ENCODE measurements around the gene LALBA.
"Not testable (repeated sequence)": the region's sequence is repeated elsewhere in the genome, so short reads cannot be mapped to it uniquely, and the experiment has no call there.

LALBA gene

GRCh38 chr12:48569946-48570345 is at the start of gene LALBA:
Gene LALBA, minus strand, starts transcription at chr12:48570046. Its CDS starts 26 bp downstream, at chr12:48570020.
- DNase-seq = no peak

GRCh38 chr12:48618541-48618940 is 48.7 kb upstream of the LALBA start:
- DNase-seq = peak; percentile 75

- DNase-seq = no peak
These were observed 45.8 kb upstream of the LALBA start for GRCh38 chr12:48615681-48616080.

GRCh38 chr12:48613321-48613720 is 43.5 kb upstream of the LALBA start:
- DNase-seq = no peak

- DNase-seq = no peak
These were observed 32.5 kb upstream of the LALBA start for GRCh38 chr12:48602192-48602989.

- DNase-seq = no peak
These were observed 31.3 kb upstream of the LALBA start for GRCh38 chr12:48601013-48601756.

GRCh38 chr12:48600552-48600951 is 30.7 kb upstream of the LALBA start:
- DNase-seq = no peak

- no peak for DNase-seq
These were observed 22.8 kb upstream of the LALBA start for GRCh38 chr12:48592591-48593086.

GRCh38 chr12:48586361-48586760 is 16.5 kb upstream of the LALBA start:
- DNase-seq = no peak

GRCh38 chr12:48583728-48584127 is 13.9 kb upstream of the LALBA start:
- no peak for DNase-seq

- DNase-seq = no peak
These were observed 11.0 kb upstream of the LALBA start for GRCh38 chr12:48580831-48581230.

- DNase-seq = no peak
These were observed 2.5 kb upstream of the LALBA start for GRCh38 chr12:48572326-48572725.

- no peak for DNase-seq
These were observed 2.1 kb downstream of the LALBA start for GRCh38 chr12:48567731-48568130.

- no peak for DNase-seq
These were observed 11.9 kb downstream of the LALBA start for GRCh38 chr12:48557919-48558318.

GRCh38 chr12:48556631-48557030 is 13.2 kb downstream of the LALBA start:
- DNase-seq = no peak

- not testable (repeated sequence) for DNase-seq
These were observed 16.0 kb downstream of the LALBA start for GRCh38 chr12:48553666-48554343.

GRCh38 chr12:48551636-48552035 is 18.2 kb downstream of the LALBA start:
- not testable (repeated sequence) for DNase-seq

- DNase-seq = not testable (repeated sequence)
These were observed 22.8 kb downstream of the LALBA start for GRCh38 chr12:48547012-48547411.

- no peak for DNase-seq
These were observed 23.9 kb downstream of the LALBA start for GRCh38 chr12:48545833-48546469.

GRCh38 chr12:48542300-48542928 is 27.4 kb downstream of the LALBA start:
- peak; percentile 8 for DNase-seq

- DNase-seq = no peak
These were observed 33.2 kb downstream of the LALBA start for GRCh38 chr12:48536602-48537001.

- no peak for DNase-seq
These were observed 37.2 kb downstream of the LALBA start for GRCh38 chr12:48532601-48533000.

Measured in activated T-cell treated with anti-CD3 and anti-CD28 coated beads for 4 hours (primary cell).